HEK293 (cell line): ENCODE results near the gene SYNE1.

Experiments
- GLI4 ChIP-seq: fragments of 450-650 bp; formaldehyde crosslinking; IDR thresholded peaks from 2 replicates; pipeline ENCODE4 v1.5.1; 2016; ENCODE audit warnings: missing biosample characterization, missing genetic modification characterization
- KLF16 ChIP-seq: fragments of 450-650 bp; formaldehyde crosslinking; IDR thresholded peaks from 2 replicates; pipeline ENCODE4 v1.5.1; 2017; ENCODE audit warnings: missing biosample characterization, missing genetic modification characterization
- MYNN ChIP-seq: fragments of 450-650 bp; formaldehyde crosslinking; IDR thresholded peaks from 2 replicates; pipeline ENCODE4 v1.5.1; 2016; ENCODE audit warnings: missing biosample characterization, missing genetic modification characterization, borderline replicate concordance
- SCRT1 ChIP-seq: fragments of 450-650 bp; formaldehyde crosslinking; IDR thresholded peaks from 2 replicates; pipeline ENCODE4 v1.5.1; 2016; ENCODE audit warnings: missing biosample characterization, missing genetic modification characterization, borderline replicate concordance
- TRIM28 ChIP-seq: IDR thresholded peaks from 2 replicates; pipeline ENCODE4 v1.6.1; 2011; ENCODE audit warnings: low read length, control low read depth, borderline replicate concordance
- ZBTB1 ChIP-seq: fragments of 450-650 bp; formaldehyde crosslinking; IDR thresholded peaks from 2 replicates; pipeline ENCODE4 v1.5.1; 2016; ENCODE audit warnings: missing biosample characterization, missing genetic modification characterization
- ZBTB49 ChIP-seq: fragments of 450-650 bp; formaldehyde crosslinking; IDR thresholded peaks from 2 replicates; pipeline ENCODE4 v1.5.1; 2016; ENCODE audit warnings: missing biosample characterization, missing genetic modification characterization, low read depth
- ZBTB6 ChIP-seq: fragments of 450-650 bp; formaldehyde crosslinking; IDR thresholded peaks from 2 replicates; pipeline ENCODE4 v1.5.1; 2017; ENCODE audit warnings: missing biosample characterization, missing genetic modification characterization
- ZFP3 ChIP-seq: fragments of 450-650 bp; formaldehyde crosslinking; IDR thresholded peaks from 2 replicates; pipeline ENCODE4 v1.5.1; 2016; ENCODE audit warnings: low read depth, missing biosample characterization, missing genetic modification characterization
- ZNF280D ChIP-seq: fragments of 450-650 bp; formaldehyde crosslinking; IDR thresholded peaks from 2 replicates; pipeline ENCODE4 v1.5.1; 2016; ENCODE audit warnings: missing biosample characterization, missing genetic modification characterization
- ZNF311 ChIP-seq: fragments of 450-650 bp; formaldehyde crosslinking; IDR thresholded peaks from 2 replicates; pipeline ENCODE4 v1.5.1; 2017; ENCODE audit warnings: missing biosample characterization, missing genetic modification characterization, borderline replicate concordance
- ZNF518A ChIP-seq: fragments of 450-650 bp; formaldehyde crosslinking; conservative IDR thresholded peaks from 2 replicates; pipeline ENCODE4 v1.5.1; 2016; ENCODE audit warnings: low read depth, missing biosample characterization, missing genetic modification characterization
- ZNF580 ChIP-seq: fragments of 450-650 bp; formaldehyde crosslinking; IDR thresholded peaks from 2 replicates; pipeline ENCODE4 v1.5.1; 2016; ENCODE audit warnings: missing biosample characterization, missing genetic modification characterization
- ZNF624 ChIP-seq: fragments of 450-650 bp; formaldehyde crosslinking; IDR thresholded peaks from 2 replicates; pipeline ENCODE4 v1.5.1; 2017; ENCODE audit warnings: missing biosample characterization, missing genetic modification characterization
- ZNF707 ChIP-seq: fragments of 450-650 bp; formaldehyde crosslinking; IDR thresholded peaks from 2 replicates; pipeline ENCODE4 v1.5.1; 2016; ENCODE audit warnings: missing biosample characterization, missing genetic modification characterization
- ZNF791 ChIP-seq: fragments of 450-650 bp; formaldehyde crosslinking; IDR thresholded peaks from 2 replicates; pipeline ENCODE4 v1.5.1; 2016; ENCODE audit warnings: missing biosample characterization, missing genetic modification characterization
- ZNF837 ChIP-seq: fragments of 450-650 bp; formaldehyde crosslinking; IDR thresholded peaks from 2 replicates; pipeline ENCODE4 v1.5.1; 2016; ENCODE audit warnings: missing biosample characterization, missing genetic modification characterization
- ZXDB ChIP-seq: fragments of 450-650 bp; formaldehyde crosslinking; IDR thresholded peaks from 2 replicates; pipeline ENCODE4 v1.5.1; 2016; ENCODE audit warnings: missing biosample characterization, missing genetic modification characterization
- TF ChIP-seq, protein P1 (sequence below): fragments of 450-650 bp; formaldehyde crosslinking; IDR thresholded peaks from 2 replicates; pipeline ENCODE4 v1.5.1; 2017; ENCODE audit warnings: missing biosample characterization, mild to moderate bottlenecking, missing genetic modification characterization, moderate library complexity
- TF ChIP-seq, protein P2 (sequence below): fragments of 450-650 bp; formaldehyde crosslinking; IDR thresholded peaks from 2 replicates; pipeline ENCODE4 v1.5.1; 2016; ENCODE audit warnings: missing biosample characterization, missing genetic modification characterization, borderline replicate concordance

Gene SYNE1

DNA sequence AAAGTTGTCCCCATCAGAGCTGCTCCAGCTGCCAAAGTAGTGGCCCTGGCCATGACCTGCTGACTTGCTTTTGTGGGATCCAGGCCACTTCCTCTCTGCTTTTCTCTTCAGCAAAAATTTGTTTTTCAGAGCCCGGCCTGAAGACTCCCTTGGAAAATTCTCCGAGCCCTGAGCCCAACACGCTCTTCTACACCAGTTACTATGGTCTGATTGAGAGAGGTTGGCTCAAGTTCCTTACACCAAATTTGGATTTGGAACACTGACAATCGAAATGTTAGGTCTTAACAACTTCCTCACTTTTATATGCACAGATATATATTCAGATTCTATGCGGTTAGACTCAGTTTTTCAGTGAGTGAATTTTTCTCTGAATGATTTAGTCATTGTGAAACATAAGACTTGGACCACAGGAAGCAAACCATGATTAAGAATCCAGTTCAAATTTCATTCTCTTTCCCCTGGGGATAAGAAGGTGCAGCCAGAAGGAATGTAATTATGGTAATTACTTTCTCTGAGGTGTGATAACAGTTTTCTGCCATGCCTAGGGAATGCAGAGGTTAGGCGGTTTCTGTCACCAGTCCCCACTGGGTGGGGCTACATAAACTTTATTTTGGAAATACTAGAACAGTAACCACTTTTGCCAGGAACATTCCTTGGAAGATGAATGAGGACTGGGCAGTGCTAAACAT, 365.2 kb downstream of the SYNE1 start (continued):
- no peak for TF ChIP-seq ZFP3 (tag by site-specific recombination)
- 0 out of 2 replicates have a peak, but pooled peaks have one; percentile 8 for TF ChIP-seq ZBTB6
- peak; percentile 46; the same call in 1 of the 2 replicates for TF ChIP-seq ZBTB1
- no peak for TF ChIP-seq ZNF280D
- no peak for TF ChIP-seq GLI4 (tag by site-specific recombination)
- no peak for TF ChIP-seq MYNN (tag by site-specific recombination)
- no peak for TF ChIP-seq ZNF707 (tag by site-specific recombination)
- TF ChIP-seq ZNF580 (tag by site-specific recombination): no peak; the same call in 1 of the 2 replicates
- TF ChIP-seq, protein P1, sequence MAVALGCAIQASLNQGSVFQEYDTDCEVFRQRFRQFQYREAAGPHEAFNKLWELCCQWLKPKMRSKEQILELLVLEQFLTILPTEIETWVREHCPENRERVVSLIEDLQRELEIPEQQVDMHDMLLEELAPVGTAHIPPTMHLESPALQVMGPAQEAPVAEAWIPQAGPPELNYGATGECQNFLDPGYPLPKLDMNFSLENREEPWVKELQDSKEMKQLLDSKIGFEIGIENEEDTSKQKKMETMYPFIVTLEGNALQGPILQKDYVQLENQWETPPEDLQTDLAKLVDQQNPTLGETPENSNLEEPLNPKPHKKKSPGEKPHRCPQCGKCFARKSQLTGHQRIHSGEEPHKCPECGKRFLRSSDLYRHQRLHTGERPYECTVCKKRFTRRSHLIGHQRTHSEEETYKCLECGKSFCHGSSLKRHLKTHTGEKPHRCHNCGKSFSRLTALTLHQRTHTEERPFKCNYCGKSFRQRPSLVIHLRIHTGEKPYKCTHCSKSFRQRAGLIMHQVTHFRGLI (tag by site-specific recombination): peak; percentile 65; the same call in 1 of the 2 replicates
- no peak for TF ChIP-seq ZNF837
- no peak for TF ChIP-seq KLF16 (tag by site-specific recombination)
- TF ChIP-seq ZNF791: no peak
- TF ChIP-seq ZNF311 (tag by site-specific recombination): no peak
- no peak for TF ChIP-seq ZBTB49 (tag by site-specific recombination)
- TF ChIP-seq ZNF518A: peak; percentile 36; the same call in 1 of the 2 replicates
- TF ChIP-seq SCRT1 (tag by site-specific recombination): no peak
- no peak for TF ChIP-seq ZNF624 (tag by site-specific recombination)
- TF ChIP-seq, protein P2, sequence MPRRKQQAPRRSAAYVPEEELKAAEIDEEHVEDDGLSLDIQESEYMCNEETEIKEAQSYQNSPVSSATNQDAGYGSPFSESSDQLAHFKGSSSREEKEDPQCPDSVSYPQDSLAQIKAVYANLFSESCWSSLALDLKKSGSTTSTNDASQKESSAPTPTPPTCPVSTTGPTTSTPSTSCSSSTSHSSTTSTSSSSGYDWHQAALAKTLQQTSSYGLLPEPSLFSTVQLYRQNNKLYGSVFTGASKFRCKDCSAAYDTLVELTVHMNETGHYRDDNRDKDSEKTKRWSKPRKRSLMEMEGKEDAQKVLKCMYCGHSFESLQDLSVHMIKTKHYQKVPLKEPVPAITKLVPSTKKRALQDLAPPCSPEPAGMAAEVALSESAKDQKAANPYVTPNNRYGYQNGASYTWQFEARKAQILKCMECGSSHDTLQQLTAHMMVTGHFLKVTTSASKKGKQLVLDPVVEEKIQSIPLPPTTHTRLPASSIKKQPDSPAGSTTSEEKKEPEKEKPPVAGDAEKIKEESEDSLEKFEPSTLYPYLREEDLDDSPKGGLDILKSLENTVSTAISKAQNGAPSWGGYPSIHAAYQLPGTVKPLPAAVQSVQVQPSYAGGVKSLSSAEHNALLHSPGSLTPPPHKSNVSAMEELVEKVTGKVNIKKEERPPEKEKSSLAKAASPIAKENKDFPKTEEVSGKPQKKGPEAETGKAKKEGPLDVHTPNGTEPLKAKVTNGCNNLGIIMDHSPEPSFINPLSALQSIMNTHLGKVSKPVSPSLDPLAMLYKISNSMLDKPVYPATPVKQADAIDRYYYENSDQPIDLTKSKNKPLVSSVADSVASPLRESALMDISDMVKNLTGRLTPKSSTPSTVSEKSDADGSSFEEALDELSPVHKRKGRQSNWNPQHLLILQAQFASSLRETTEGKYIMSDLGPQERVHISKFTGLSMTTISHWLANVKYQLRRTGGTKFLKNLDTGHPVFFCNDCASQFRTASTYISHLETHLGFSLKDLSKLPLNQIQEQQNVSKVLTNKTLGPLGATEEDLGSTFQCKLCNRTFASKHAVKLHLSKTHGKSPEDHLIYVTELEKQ (tag by site-specific recombination): peak; percentile 79; the same call in 1 of the 2 replicates
- TF ChIP-seq TRIM28: peak; percentile 84; the same call in 1 of the 2 replicates
- TF ChIP-seq ZXDB (tag by site-specific recombination): peak; percentile 80
